GM15510 (cell line): ENCODE measurements around the gene RAET1L.

Source experiments
- POLR2A ChIP-seq: IDR thresholded peaks from 3 replicates; pipeline ENCODE4 v1.6.1; 2011; ENCODE audit warnings: borderline replicate concordance; ENCODE audit not compliant: insufficient read length; ENCODE audit errors: extremely low read depth

Gene RAET1L

GRCh38 chr6:150004101-150004782 lies 21.1 kb downstream of the RAET1L start:
- no peak for TF ChIP-seq POLR2A

- TF ChIP-seq POLR2A = no peak
Observed at GRCh38 chr6:150002710-150003109, 22.6 kb downstream of the RAET1L start.

- TF ChIP-seq POLR2A = no peak
Observed at GRCh38 chr6:150001295-150002008, 23.9 kb downstream of the RAET1L start.

GRCh38 chr6:149999636-150000035 lies 25.7 kb downstream of the RAET1L start:
- no peak for TF ChIP-seq POLR2A

GRCh38 chr6:149995971-149996370 lies 29.4 kb downstream of the RAET1L start:
- no peak for TF ChIP-seq POLR2A

GRCh38 chr6:149995235-149995750 lies 30.0 kb downstream of the RAET1L start:
- no peak for TF ChIP-seq POLR2A

GRCh38 chr6:149991838-149992237 lies 33.5 kb downstream of the RAET1L start:
- no peak for TF ChIP-seq POLR2A

- no peak for TF ChIP-seq POLR2A
Observed at GRCh38 chr6:149990661-149991471, 34.5 kb downstream of the RAET1L start.

- no peak for TF ChIP-seq POLR2A
Observed at GRCh38 chr6:149990212-149990660, 35.1 kb downstream of the RAET1L start.

GRCh38 chr6:149988550-149989346 lies 36.6 kb downstream of the RAET1L start:
- TF ChIP-seq POLR2A = no peak

- no peak for TF ChIP-seq POLR2A
Observed at GRCh38 chr6:149987602-149988107, 37.7 kb downstream of the RAET1L start.

- TF ChIP-seq POLR2A = no peak
Observed at GRCh38 chr6:149985481-149985937, 39.8 kb downstream of the RAET1L start.

- TF ChIP-seq POLR2A = no peak
Observed at GRCh38 chr6:149984773-149985172, 40.6 kb downstream of the RAET1L start.

GRCh38 chr6:149983145-149983544 lies 42.2 kb downstream of the RAET1L start:
- TF ChIP-seq POLR2A = no peak
